Tibial nerve (tissue), 4 donors: Measurements from ENCODE around the gene AGPAT3.

Experiments
- EP300 ChIP-seq, 2 donors: sonication (generic); formaldehyde crosslinking; IDR thresholded peaks; one replicate each; pipeline ENCODE4 v1.6.1; 2017; ENCODE audit warnings: antibody characterized with exemption in 2 of 2, mild to moderate bottlenecking in 1 of 2
- TF ChIP-seq, protein P1 (sequence below), 5 experiments: fragments of 200-600 bp in 3 of 5; fragments of 450-650 bp in 2 of 5; sonication (generic) in 3 of 5; IDR thresholded peaks; one replicate each; pipeline ENCODE4 v1.5.1; 2016 to 2019; ENCODE audit warnings: antibody characterized with exemption in 5 of 5, mild to moderate bottlenecking in 3 of 5, moderate library complexity in 2 of 5

DNA sequence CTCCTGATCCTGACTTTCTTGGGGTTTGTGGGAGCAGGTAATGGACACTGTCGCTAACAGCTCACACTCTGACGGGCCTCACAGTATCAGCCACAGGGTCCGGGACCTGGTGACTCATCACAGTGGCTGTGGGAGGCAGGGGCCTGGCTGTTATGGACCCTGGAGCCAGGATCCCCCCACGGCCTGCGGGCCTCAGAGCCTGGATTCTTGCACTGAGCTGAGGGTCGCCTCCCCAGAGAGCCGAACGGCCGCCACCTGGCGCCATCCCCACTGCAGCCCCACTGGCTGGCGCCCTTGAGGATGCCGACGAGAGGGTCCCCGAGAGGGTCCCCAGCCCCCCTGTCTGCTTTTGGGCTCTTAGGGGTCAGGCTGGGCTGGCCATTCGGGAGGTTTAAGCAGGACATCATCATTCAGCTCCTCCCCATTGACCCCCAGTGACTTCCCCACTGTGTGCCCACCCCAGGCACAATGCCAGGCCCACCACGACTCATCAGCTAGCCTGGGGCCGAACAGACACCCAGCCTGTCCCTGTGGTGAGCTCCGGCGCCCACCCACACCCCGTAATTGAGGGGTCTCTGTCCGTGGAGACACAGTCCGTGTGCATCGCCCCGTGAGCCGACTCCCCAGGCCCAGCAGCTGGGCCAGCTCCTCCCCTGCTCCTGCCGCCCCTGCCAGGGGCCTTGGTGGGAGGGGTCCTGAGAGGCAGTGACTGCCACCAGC, 116.3 kb downstream of the AGPAT3 start:
- TF ChIP-seq, protein P1, sequence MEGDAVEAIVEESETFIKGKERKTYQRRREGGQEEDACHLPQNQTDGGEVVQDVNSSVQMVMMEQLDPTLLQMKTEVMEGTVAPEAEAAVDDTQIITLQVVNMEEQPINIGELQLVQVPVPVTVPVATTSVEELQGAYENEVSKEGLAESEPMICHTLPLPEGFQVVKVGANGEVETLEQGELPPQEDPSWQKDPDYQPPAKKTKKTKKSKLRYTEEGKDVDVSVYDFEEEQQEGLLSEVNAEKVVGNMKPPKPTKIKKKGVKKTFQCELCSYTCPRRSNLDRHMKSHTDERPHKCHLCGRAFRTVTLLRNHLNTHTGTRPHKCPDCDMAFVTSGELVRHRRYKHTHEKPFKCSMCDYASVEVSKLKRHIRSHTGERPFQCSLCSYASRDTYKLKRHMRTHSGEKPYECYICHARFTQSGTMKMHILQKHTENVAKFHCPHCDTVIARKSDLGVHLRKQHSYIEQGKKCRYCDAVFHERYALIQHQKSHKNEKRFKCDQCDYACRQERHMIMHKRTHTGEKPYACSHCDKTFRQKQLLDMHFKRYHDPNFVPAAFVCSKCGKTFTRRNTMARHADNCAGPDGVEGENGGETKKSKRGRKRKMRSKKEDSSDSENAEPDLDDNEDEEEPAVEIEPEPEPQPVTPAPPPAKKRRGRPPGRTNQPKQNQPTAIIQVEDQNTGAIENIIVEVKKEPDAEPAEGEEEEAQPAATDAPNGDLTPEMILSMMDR (IDR thresholded peaks at IDR 0.05), result no peak
- no peak for TF ChIP-seq EP300 (IDR thresholded peaks at IDR 0.05)
